ENCODE measurements around the gene ABCB11.

GRCh38 chr2:168995744-168996143 is 35.4 kb downstream of the ABCB11 start:
- TF ChIP-seq POLR2A (IDR thresholded peaks at IDR 0.05; ENCODE audit: extremely low read depth, insufficient read length): no peak
- no peak for TF ChIP-seq CTCF (IDR thresholded peaks at IDR 0.05; ENCODE audit: low read depth, low read length)
- no peak for TF ChIP-seq MYC (IDR thresholded peaks at IDR 0.05; ENCODE audit: low read depth, low read length)
